GM18907 (cell line): ENCODE data around the gene TFAP2E.
"Not testable (repeated sequence)": the region's sequence is repeated elsewhere in the genome, so short reads cannot be mapped to it uniquely, and the experiment has no call there.

Experiments
- ATAC-seq: cut with Tn5 transposase; IDR thresholded peaks from one replicate; pipeline ENCODE4 v1.9.1; 2021; ENCODE audit warnings: mild to moderate bottlenecking, moderate library complexity; ENCODE audit not compliant: unreplicated experiment

TFAP2E gene

GRCh38 chr1:35571263-35571662 is 1.9 kb upstream of the TFAP2E start:
- ATAC-seq: no peak

GRCh38 chr1:35572296-35572695 is 818 bp upstream of the TFAP2E start:
- ATAC-seq: no peak

- no peak for ATAC-seq
These were observed 1.1 kb downstream of the TFAP2E start for GRCh38 chr1:35574125-35574654.

GRCh38 chr1:35574655-35575415 is 1.7 kb downstream of the TFAP2E start:
- ATAC-seq: no peak

GRCh38 chr1:35575416-35575958 is 2.4 kb downstream of the TFAP2E start:
- ATAC-seq: no peak

- ATAC-seq: no peak
These were observed 3.1 kb downstream of the TFAP2E start for GRCh38 chr1:35576061-35576765.

GRCh38 chr1:35576766-35577070 is 3.6 kb downstream of the TFAP2E start:
- not testable (repeated sequence) for ATAC-seq

GRCh38 chr1:35577071-35577998 is 4.2 kb downstream of the TFAP2E start:
- ATAC-seq: peak; percentile 77

- ATAC-seq: no peak
These were observed 7.9 kb downstream of the TFAP2E start for GRCh38 chr1:35580949-35581388.

- not testable (repeated sequence) for ATAC-seq
These were observed 8.5 kb downstream of the TFAP2E start for GRCh38 chr1:35581621-35582020.

GRCh38 chr1:35585281-35585680 is 12.2 kb downstream of the TFAP2E start:
- no peak for ATAC-seq

- not testable (repeated sequence) for ATAC-seq
These were observed 12.7 kb downstream of the TFAP2E start for GRCh38 chr1:35585805-35586204.

- no peak for ATAC-seq
These were observed 13.7 kb downstream of the TFAP2E start for GRCh38 chr1:35586808-35587207.

GRCh38 chr1:35587736-35588135 is 14.6 kb downstream of the TFAP2E start:
- ATAC-seq: no peak

GRCh38 chr1:35588197-35588910 is 15.2 kb downstream of the TFAP2E start:
- no peak for ATAC-seq

GRCh38 chr1:35589516-35590427 is 16.7 kb downstream of the TFAP2E start:
- no peak for ATAC-seq

- no peak for ATAC-seq
These were observed 17.4 kb downstream of the TFAP2E start for GRCh38 chr1:35590476-35591040.

- ATAC-seq: no peak
These were observed 18.1 kb downstream of the TFAP2E start for GRCh38 chr1:35591211-35591610.
